ENCODE measurements around the gene DTNA. TPM values are rescaled to one million over a fixed set of nuclear protein-coding genes. Genes with fewer than 3 reads are reported as not detected.
A peak's percentile ranks its signal among the peaks of the same experiment; 100 is the strongest.
"Not testable (repeated sequence)": the region's sequence is repeated elsewhere in the genome, so short reads cannot be mapped to it uniquely, and the experiment has no call there.

DTNA gene
- total RNA-seq, 2 donors from 2014 or later, result 1.4 TPM; not detected in 1

GRCh38 chr18:34880403-34880802 lies 170.3 kb downstream of the DTNA start:
- DNase-seq (ENCODE audit: low spot score in 2 of 2) (no peak), ATAC-seq (no peak)
- Mint-ChIP-seq H3K9me3 (no peaks in the 10 kb centered on the region), H3K36me3 (no peaks in the 10 kb centered on the region), H3K27ac (no peak overlapping the region)

- Mint-ChIP-seq H3K27ac (no peak overlapping the region), H3K36me3 (no peaks in the 10 kb centered on the region), H3K9me3 (no peaks in the 10 kb centered on the region)
- DNase-seq (ENCODE audit: low spot score in 2 of 2) (no peak), ATAC-seq (no peak)
These were observed 171.1 kb downstream of the DTNA start for GRCh38 chr18:34880882-34881834.

- H3K36me3 Mint-ChIP-seq, result no peaks in the 10 kb centered on the region
- no peak for DNase-seq (ENCODE audit: low spot score in 2 of 2)
- no peak for ATAC-seq
- no peaks in the 10 kb centered on the region for H3K9me3 Mint-ChIP-seq
- H3K27ac Mint-ChIP-seq, result no peak overlapping the region
These were observed 174.3 kb downstream of the DTNA start for GRCh38 chr18:34884436-34884835.

- DNase-seq (ENCODE audit: low spot score in 2 of 2), result no peak
- H3K9me3 Mint-ChIP-seq, result no peaks in the 10 kb centered on the region
- no peaks in the 10 kb centered on the region for H3K36me3 Mint-ChIP-seq
- no peak overlapping the region for H3K27ac Mint-ChIP-seq
- ATAC-seq, result no peak
These were observed 176.1 kb downstream of the DTNA start for GRCh38 chr18:34886177-34886576.

GRCh38 chr18:34887881-34888580 lies 177.9 kb downstream of the DTNA start:
- Mint-ChIP-seq H3K36me3 (no peaks in the 10 kb centered on the region), H3K27ac (no peak overlapping the region), H3K9me3 (peaks cover under 1% of the 10 kb centered on the region in 2 donors)
- DNase-seq (ENCODE audit: low spot score in 2 of 2) (no peak), ATAC-seq (no peak)

- H3K27ac Mint-ChIP-seq, result no peak overlapping the region
- peaks cover 7% of the 10 kb centered on the region in 2 donors for H3K36me3 Mint-ChIP-seq
- ATAC-seq, result no peak
- peaks cover 7 to 12% of the 10 kb centered on the region in 2 donors for H3K9me3 Mint-ChIP-seq
- DNase-seq (ENCODE audit: low spot score in 2 of 2), result no peak
These were observed 180.5 kb downstream of the DTNA start for GRCh38 chr18:34890486-34891085.

- H3K27ac Mint-ChIP-seq, result no peak overlapping the region
- H3K9me3 Mint-ChIP-seq, result peaks cover 7 to 17% of the 10 kb centered on the region in 2 donors
- peaks cover 7% of the 10 kb centered on the region in 2 donors for H3K36me3 Mint-ChIP-seq
- ATAC-seq (no peak), DNase-seq (ENCODE audit: low spot score in 2 of 2) (no peak)
These were observed 182.3 kb downstream of the DTNA start for GRCh38 chr18:34892379-34892778.

GRCh38 chr18:34893239-34893638 lies 183.1 kb downstream of the DTNA start:
- Mint-ChIP-seq H3K36me3 (peaks cover 7% of the 10 kb centered on the region in 2 donors), H3K9me3 (peaks cover 7 to 17% of the 10 kb centered on the region in 2 donors), H3K27ac (no peak overlapping the region)
- DNase-seq (ENCODE audit: low spot score in 2 of 2) (no peak), ATAC-seq (no peak)

GRCh38 chr18:34901299-34901698 lies 191.2 kb downstream of the DTNA start:
- DNase-seq (ENCODE audit: low spot score in 2 of 2) (no peak), ATAC-seq (no peak)
- Mint-ChIP-seq H3K36me3 (peaks cover 13 to 16% of the 10 kb centered on the region in 2 donors), H3K27ac (no peak overlapping the region), H3K9me3 (peaks cover 9 to 11% of the 10 kb centered on the region in 2 donors)

- DNase-seq (ENCODE audit: low spot score in 2 of 2) (no peak), ATAC-seq (peak in 1 of 2 donors; percentile 74)
- peaks cover 24 to 34% of the 10 kb centered on the region in 2 donors for H3K36me3 Mint-ChIP-seq
- H3K9me3 Mint-ChIP-seq, result peaks cover 14 to 26% of the 10 kb centered on the region in 2 donors
- H3K27ac Mint-ChIP-seq, result peak overlapping the region in 1 of 2 donors; percentile 8
These were observed 194.9 kb downstream of the DTNA start for GRCh38 chr18:34904994-34905393.

GRCh38 chr18:34906985-34907384 lies 196.9 kb downstream of the DTNA start:
- Mint-ChIP-seq H3K36me3 (peaks cover 24 to 34% of the 10 kb centered on the region in 2 donors), H3K9me3 (peaks cover 14 to 26% of the 10 kb centered on the region in 2 donors)
- peak in 1 of 2 donors; percentile 82 for ATAC-seq
- DNase-seq (ENCODE audit: low spot score in 2 of 2); H3K27ac Mint-ChIP-seq: not testable (repeated sequence)

- Mint-ChIP-seq H3K36me3 (peaks cover 24 to 33% of the 10 kb centered on the region in 2 donors), H3K9me3 (peaks cover 14 to 26% of the 10 kb centered on the region in 2 donors), H3K27ac (no peak overlapping the region)
- no peak for DNase-seq (ENCODE audit: low spot score in 2 of 2)
- ATAC-seq, result no peak
These were observed 199.7 kb downstream of the DTNA start for GRCh38 chr18:34909637-34910364.

GRCh38 chr18:34911081-34911480 lies 201.0 kb downstream of the DTNA start:
- ATAC-seq, result no peak
- Mint-ChIP-seq H3K27ac (no peak overlapping the region), H3K9me3 (peaks cover 5 to 15% of the 10 kb centered on the region in 2 donors), H3K36me3 (peaks cover 12 to 20% of the 10 kb centered on the region in 2 donors)
- no peak for DNase-seq (ENCODE audit: low spot score in 2 of 2)

- Mint-ChIP-seq H3K9me3 (peaks cover under 1 to 11% of the 10 kb centered on the region in 2 donors), H3K27ac (no peak overlapping the region), H3K36me3 (peaks cover 5 to 12% of the 10 kb centered on the region in 2 donors)
- ATAC-seq (no peak), DNase-seq (ENCODE audit: low spot score in 2 of 2) (no peak)
These were observed 201.7 kb downstream of the DTNA start for GRCh38 chr18:34911661-34912384.

GRCh38 chr18:34913837-34914661 lies 204.0 kb downstream of the DTNA start:
- ATAC-seq, result no peak
- Mint-ChIP-seq H3K27ac (no peak overlapping the region), H3K9me3 (no peaks in the 10 kb centered on the region), H3K36me3 (no peaks in the 10 kb centered on the region)
- no peak for DNase-seq (ENCODE audit: low spot score in 2 of 2)
